Uterus (tissue), 2 donors: ENCODE measurements around the gene TMEM255A.

ENCODE experiments used
- CTCF ChIP-seq, 4 experiments: fragments of 200-600 bp in 2 of 4; fragments of 450-650 bp in 2 of 4; sonication (generic) in 2 of 4; IDR thresholded peaks; one replicate each; pipeline ENCODE4 v1.5.1; 2016 to 2019; ENCODE audit warnings: antibody characterized with exemption in 4 of 4, mild to moderate bottlenecking in 2 of 4, moderate library complexity in 1 of 4
- POLR2A ChIP-seq, 2 donors: fragments of 450-650 bp; IDR thresholded peaks; one replicate each; pipeline ENCODE4 v1.6.1; 2016; ENCODE audit warnings: antibody characterized with exemption in 2 of 2, mild to moderate bottlenecking in 1 of 2, moderate library complexity in 1 of 2

GRCh38 chrX:120311727-120312063, 434 bp upstream of the TMEM255A start:
- TF ChIP-seq CTCF (IDR thresholded peaks at IDR 0.05) = no peak
- no peak for TF ChIP-seq POLR2A (IDR thresholded peaks at IDR 0.05)
